Neural progenitor cell (in vitro differentiated cells): Measurements from ENCODE around the gene DAGLB. TPM values are rescaled to one million over a fixed set of nuclear protein-coding genes. Genes with fewer than 3 reads are reported as not detected.
"Not testable (repeated sequence)": the region's sequence is repeated elsewhere in the genome, so short reads cannot be mapped to it uniquely, and the experiment has no call there.

ENCODE experiments used
- DNase-seq: peaks from one replicate; pipeline ENCODE4 v3.0.0-alpha.2; 2016; ENCODE audit warnings: low spot score
- H2AFZ ChIP-seq: fragments of 200-600 bp; sonication (generic); replicated peaks from 2 replicates; pipeline ENCODE4 v1.6.1; 2016; ENCODE audit warnings: antibody characterized with exemption
- H3F3A ChIP-seq: fragments of 200-600 bp; sonication (generic); 2 replicates; pipeline ENCODE4 v1.6.1; 2016; ENCODE audit warnings: antibody characterized with exemption, low read depth
- H3K27ac ChIP-seq: fragments of 200-600 bp; sonication (generic); 2 replicates; pipeline ENCODE4 v1.5.1; 2016; ENCODE audit warnings: mild to moderate bottlenecking
- H3K27me3 ChIP-seq: fragments of 200-600 bp; sonication (generic); 2 replicates; pipeline ENCODE4 v1.6.1; 2016; ENCODE audit warnings: mild to moderate bottlenecking, moderate library complexity
- H3K36me3 ChIP-seq: fragments of 200-600 bp; sonication (generic); 2 replicates; pipeline ENCODE4 v1.5.1; 2016
- H3K4me1 ChIP-seq: fragments of 200-600 bp; sonication (generic); 2 replicates; pipeline ENCODE4 v1.6.1; 2016; ENCODE audit warnings: mixed run types
- H3K4me2 ChIP-seq: fragments of 200-600 bp; sonication (generic); 2 replicates; pipeline ENCODE4 v1.6.1; 2016
- H3K4me3 ChIP-seq: fragments of 200-600 bp; sonication (generic); 2 replicates; pipeline ENCODE4 v1.5.1; 2016
- H3K79me2 ChIP-seq: fragments of 200-600 bp; sonication (generic); 2 replicates; pipeline ENCODE4 v1.6.1; 2016; ENCODE audit warnings: low read depth
- H3K9ac ChIP-seq: fragments of 200-600 bp; sonication (generic); 2 replicates; pipeline ENCODE4 v1.6.1; 2016
- H3K9me3 ChIP-seq: fragments of 200-600 bp; sonication (generic); 2 replicates; pipeline ENCODE4 v1.5.1; 2016; ENCODE audit warnings: low read depth
- H4K20me1 ChIP-seq: fragments of 200-600 bp; sonication (generic); 2 replicates; pipeline ENCODE4 v1.6.1; 2016; ENCODE audit warnings: low read depth
- H3K27ac Mint-ChIP-seq: 3 replicates; pipeline ENCODE4 v1.8.0; 2021; ENCODE audit warnings: mixed read lengths
- H3K27me3 Mint-ChIP-seq: 2 replicates; pipeline ENCODE4 v1.8.0; 2022; ENCODE audit warnings: low read depth, mild to moderate bottlenecking, inconsistent platforms, moderate library complexity, mixed read lengths; ENCODE audit not compliant: insufficient read depth
- H3K36me3 Mint-ChIP-seq: 3 replicates; pipeline ENCODE4 v1.8.0; 2021; ENCODE audit warnings: mixed read lengths
- H3K4me1 Mint-ChIP-seq: 3 replicates; pipeline ENCODE4 v1.8.0; 2021; ENCODE audit warnings: mixed read lengths
- H3K4me3 Mint-ChIP-seq: 3 replicates; pipeline ENCODE4 v1.8.0; 2021; ENCODE audit warnings: mild to moderate bottlenecking, moderate library complexity, mixed read lengths
- H3K9me3 Mint-ChIP-seq: 3 replicates; pipeline ENCODE4 v1.8.0; 2020; ENCODE audit warnings: mixed read lengths
- CTCF ChIP-seq: fragments of 200-600 bp; sonication (generic); IDR thresholded peaks from 2 replicates; pipeline ENCODE4 v1.5.1; 2017; ENCODE audit warnings: antibody characterized with exemption, mild to moderate bottlenecking
- EZH2 ChIP-seq: fragments of 200-600 bp; sonication (generic); IDR thresholded peaks from 2 replicates; pipeline ENCODE4 v1.6.1; 2017; ENCODE audit warnings: antibody characterized with exemption, mild to moderate bottlenecking, moderate library complexity
- EZH2phosphoT487 ChIP-seq: fragments of 200-600 bp; sonication (generic); IDR thresholded peaks from 2 replicates; pipeline ENCODE4 v1.6.1; 2017; ENCODE audit warnings: antibody characterized with exemption
- total RNA-seq: library from RNA; depleted of rRNA; stranded (reverse); fragments of >200 nt; gene quantifications from 2 replicates; pipeline ENCODE4 v1.2.3, GENCODE V29; 2015; ENCODE audit warnings: low replicate concordance

DAGLB gene
- total RNA-seq, 1 donor from 2014 or later = 28.0 TPM

GRCh38 chr7:6398943-6399342 lies 48.8 kb downstream of the DAGLB start:
- Histone ChIP-seq H3K36me3 (no peaks in the 10 kb centered on the region), H3K79me2 (peaks cover 80% of the 10 kb centered on the region), H3K9ac (no peak overlapping the region), H4K20me1 (peaks cover 85% of the 10 kb centered on the region), H3K27me3 (no peaks in the 10 kb centered on the region), H2AFZ (no peak overlapping the region), H3K27ac (no peak overlapping the region), H3K4me3 (no peak overlapping the region), H3F3A (no peaks in the 10 kb centered on the region), H3K9me3 (no peaks in the 10 kb centered on the region), H3K4me2 (no peak overlapping the region), H3K4me1 (no peaks in the 10 kb centered on the region)
- Mint-ChIP-seq H3K9me3 (no peaks in the 10 kb centered on the region), H3K4me3 (no peak overlapping the region), H3K4me1 (peaks cover 12% of the 10 kb centered on the region), H3K27me3 (no peaks in the 10 kb centered on the region), H3K27ac (peak overlapping the region; percentile 87), H3K36me3 (peaks cover 31% of the 10 kb centered on the region)
- no peak for DNase-seq
- TF ChIP-seq EZH2phosphoT487 (no peak), EZH2 (no peak), CTCF (no peak)

- H3K9me3 ChIP-seq, H2AFZ ChIP-seq, H3K27me3 ChIP-seq, H3K4me2 ChIP-seq, H3K27ac ChIP-seq, H3K4me3 ChIP-seq, H3K9ac ChIP-seq, H3K4me3 Mint-ChIP-seq, H3F3A ChIP-seq, DNase-seq, H3K27me3 Mint-ChIP-seq, H3K4me1 ChIP-seq, H3K36me3 ChIP-seq, H3K9me3 Mint-ChIP-seq: not testable (repeated sequence)
- H3K27ac Mint-ChIP-seq = peak overlapping the region; percentile 67
- Histone ChIP-seq H4K20me1 (peaks cover 86% of the 10 kb centered on the region), H3K79me2 (peaks cover 90% of the 10 kb centered on the region)
- H3K4me1 Mint-ChIP-seq = peaks cover 12% of the 10 kb centered on the region
- peaks cover 36% of the 10 kb centered on the region for H3K36me3 Mint-ChIP-seq
Observed at GRCh38 chr7:6397759-6398495, 49.8 kb downstream of the DAGLB start.

- Histone ChIP-seq H3K4me1 (no peaks in the 10 kb centered on the region), H3K27me3 (no peaks in the 10 kb centered on the region), H3K4me3 (no peak overlapping the region), H2AFZ (no peak overlapping the region), H3K4me2 (no peak overlapping the region), H3K27ac (no peak overlapping the region), H3K79me2 (peaks cover 98% of the 10 kb centered on the region), H3K9me3 (no peaks in the 10 kb centered on the region), H3F3A (no peaks in the 10 kb centered on the region), H4K20me1 (peaks cover 90% of the 10 kb centered on the region), H3K36me3 (no peaks in the 10 kb centered on the region), H3K9ac (no peak overlapping the region)
- DNase-seq = no peak
- H3K27me3 Mint-ChIP-seq = no peaks in the 10 kb centered on the region
- H3K4me1 Mint-ChIP-seq = peaks cover 12% of the 10 kb centered on the region
- peaks cover 44% of the 10 kb centered on the region for H3K36me3 Mint-ChIP-seq
- no peak overlapping the region for H3K27ac Mint-ChIP-seq
- TF ChIP-seq EZH2 (no peak), EZH2phosphoT487 (no peak), CTCF (no peak)
- peak overlapping the region; percentile 17 for H3K4me3 Mint-ChIP-seq
- no peaks in the 10 kb centered on the region for H3K9me3 Mint-ChIP-seq
Observed at GRCh38 chr7:6395898-6396595, 51.7 kb downstream of the DAGLB start.

GRCh38 chr7:6394114-6394513 lies 53.6 kb downstream of the DAGLB start:
- no peaks in the 10 kb centered on the region for H3K9me3 Mint-ChIP-seq
- H3K9me3 ChIP-seq = no peaks in the 10 kb centered on the region
- no peaks in the 10 kb centered on the region for H3F3A ChIP-seq
- TF ChIP-seq EZH2phosphoT487 = no peak
- TF ChIP-seq EZH2 = no peak
- TF ChIP-seq CTCF = no peak
- no peaks in the 10 kb centered on the region for H3K4me1 ChIP-seq
- H3K36me3 Mint-ChIP-seq = peaks cover 44% of the 10 kb centered on the region
- no peak overlapping the region for H3K27ac ChIP-seq
- DNase-seq = no peak
- peaks cover 7% of the 10 kb centered on the region for H3K4me1 Mint-ChIP-seq
- no peak overlapping the region for H3K4me3 Mint-ChIP-seq
- H3K27ac Mint-ChIP-seq = no peak overlapping the region
- no peaks in the 10 kb centered on the region for H3K36me3 ChIP-seq
- peaks cover 100% of the 10 kb centered on the region for H3K79me2 ChIP-seq
- H3K9ac ChIP-seq = no peak overlapping the region
- H4K20me1 ChIP-seq = peaks cover 83% of the 10 kb centered on the region
- no peak overlapping the region for H3K4me2 ChIP-seq
- no peaks in the 10 kb centered on the region for H3K27me3 ChIP-seq
- H3K27me3 Mint-ChIP-seq = no peaks in the 10 kb centered on the region
- H3K4me3 ChIP-seq = no peak overlapping the region
- H2AFZ ChIP-seq = no peak overlapping the region
